Raji (cell line): ENCODE results near the gene ZNF362.

ENCODE experiments used
- POLR2A ChIP-seq: IDR thresholded peaks from 2 replicates; pipeline ENCODE4 v1.6.1; 2011; ENCODE audit warnings: low read depth, low read length, control low read depth; ENCODE audit not compliant: insufficient read depth

Gene ZNF362

GRCh38 chr1:33300673-33301072 is 44.4 kb downstream of the ZNF362 start:
- no peak for TF ChIP-seq POLR2A

GRCh38 chr1:33301273-33301984 is 45.1 kb downstream of the ZNF362 start:
- no peak for TF ChIP-seq POLR2A

DNA sequence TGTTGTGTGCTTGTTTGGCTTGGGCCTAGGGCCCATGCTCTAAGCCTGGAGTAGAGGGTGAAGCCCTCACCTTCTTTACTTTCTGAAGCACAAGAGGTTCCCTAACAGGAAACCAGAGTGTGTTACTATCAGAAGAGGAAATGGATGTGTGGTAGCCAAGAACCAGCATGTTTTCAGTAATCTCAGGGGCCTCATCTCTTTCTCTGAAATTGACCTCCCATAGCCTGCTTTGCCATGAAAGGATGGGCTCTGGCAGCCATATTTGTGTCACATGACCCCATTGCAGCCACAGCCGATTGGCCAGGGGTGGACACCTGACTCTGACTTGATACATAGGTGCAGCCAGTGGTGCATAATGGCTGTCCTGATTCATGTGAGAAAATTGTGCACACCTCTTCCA is 46.0 kb downstream of the ZNF362 start:
- no peak for TF ChIP-seq POLR2A

DNA sequence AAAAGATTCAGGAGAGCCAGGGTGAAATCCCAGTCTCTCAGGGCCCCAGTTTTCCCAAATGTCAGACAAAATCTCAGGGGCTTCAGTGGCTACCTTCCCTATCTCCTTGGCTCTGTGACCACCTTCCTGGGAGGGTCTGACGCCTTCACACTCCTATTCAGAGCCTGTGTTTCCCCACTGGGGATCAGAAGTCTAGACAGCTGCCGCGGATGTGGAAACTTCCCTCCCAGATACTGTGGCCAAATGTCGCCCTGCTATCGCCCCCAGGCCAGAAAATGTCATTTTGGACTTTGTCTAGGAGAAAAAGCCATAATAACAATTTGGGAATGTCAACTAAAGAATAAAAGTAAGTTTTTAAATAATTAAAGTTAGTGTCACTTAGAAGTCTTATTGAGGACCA is 48.7 kb downstream of the ZNF362 start:
- no peak for TF ChIP-seq POLR2A

- no peak for TF ChIP-seq POLR2A
Measured at GRCh38 chr1:33305816-33306652, 49.7 kb downstream of the ZNF362 start.

DNA sequence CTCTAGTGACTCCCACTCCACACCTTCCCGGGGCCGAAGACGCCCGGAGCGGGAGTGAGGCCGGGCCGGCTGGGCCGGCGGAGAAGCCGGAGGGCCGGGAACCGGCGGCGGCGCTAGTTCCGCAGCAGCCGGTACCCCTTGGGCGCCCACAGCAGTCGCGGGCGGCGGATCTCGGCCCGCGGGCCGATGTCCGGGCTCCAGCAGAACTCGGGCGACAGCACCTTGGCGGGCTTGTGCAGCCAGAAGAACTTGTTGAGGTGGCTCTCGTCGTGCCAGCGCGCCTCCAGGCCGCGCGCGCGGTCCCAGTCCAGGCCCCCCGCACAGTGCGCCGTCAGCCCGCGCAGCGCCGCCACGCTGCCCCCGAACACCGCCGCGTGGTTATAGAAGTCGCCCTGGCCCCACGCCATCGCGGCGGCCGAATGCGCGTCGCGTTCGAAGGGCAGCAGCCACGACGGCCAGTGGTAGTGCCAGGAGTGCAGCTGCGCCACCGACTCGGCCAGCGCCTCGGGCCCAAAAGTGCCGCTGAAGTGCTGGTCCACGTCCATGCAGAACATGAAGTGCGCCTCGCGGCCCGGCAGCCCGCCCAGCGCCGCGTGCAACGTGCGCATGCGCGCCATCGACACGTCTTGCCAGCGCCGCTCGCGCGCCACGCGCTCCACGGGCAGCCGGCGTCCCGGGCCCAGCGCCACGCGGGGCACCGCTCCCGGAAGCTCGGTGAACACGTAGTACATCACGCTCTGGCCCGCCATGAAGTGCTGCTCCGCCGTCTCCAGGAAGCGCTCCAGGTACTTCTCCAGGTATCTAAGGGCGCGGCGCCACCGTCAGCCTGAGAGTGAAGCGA is 50.6 kb downstream of the ZNF362 start:
- TF ChIP-seq POLR2A = no peak

DNA sequence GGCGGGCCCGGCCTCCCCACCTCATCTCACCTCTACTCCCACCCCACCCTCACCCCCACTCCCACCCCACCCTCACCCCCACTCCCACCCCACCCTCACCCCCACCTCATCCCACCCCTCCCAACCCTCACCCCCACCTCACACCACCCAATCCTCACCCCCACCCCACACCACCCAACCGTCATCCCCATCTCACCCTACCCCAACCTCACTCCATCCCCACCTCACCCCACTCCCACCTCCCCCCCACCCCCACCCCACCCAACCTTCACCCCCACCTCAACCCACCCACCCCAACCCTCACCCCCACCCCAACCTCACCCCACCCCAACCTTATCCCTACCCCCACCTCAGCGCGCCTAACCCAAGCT is 51.2 kb downstream of the ZNF362 start:
- TF ChIP-seq POLR2A = no peak

- no peak for TF ChIP-seq POLR2A
Measured at GRCh38 chr1:33310702-33311101, 54.4 kb downstream of the ZNF362 start.

- TF ChIP-seq POLR2A = no peak
Measured at GRCh38 chr1:33311706-33312412, 55.6 kb downstream of the ZNF362 start.

DNA sequence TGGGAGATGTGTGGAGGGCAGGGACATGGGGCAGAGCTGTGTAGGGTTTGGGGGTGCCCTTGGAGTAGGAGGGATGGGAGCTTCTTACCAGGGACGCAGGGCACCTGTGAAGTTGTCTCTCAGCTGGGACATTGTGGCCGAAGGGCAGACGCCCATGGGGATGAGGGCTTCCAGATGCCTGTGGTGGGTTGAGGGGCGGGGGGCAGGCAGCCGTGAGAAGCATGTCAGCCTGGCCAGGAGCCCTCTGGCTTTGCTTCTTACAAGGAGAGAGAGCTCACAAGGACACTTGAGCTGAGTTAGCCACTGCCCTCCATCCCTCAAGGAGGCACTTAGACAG is 56.1 kb downstream of the ZNF362 start:
- TF ChIP-seq POLR2A = no peak

GRCh38 chr1:33314416-33314815 is 58.1 kb downstream of the ZNF362 start:
- TF ChIP-seq POLR2A = no peak

GRCh38 chr1:33316601-33317000 is 60.3 kb downstream of the ZNF362 start:
- no peak for TF ChIP-seq POLR2A

DNA sequence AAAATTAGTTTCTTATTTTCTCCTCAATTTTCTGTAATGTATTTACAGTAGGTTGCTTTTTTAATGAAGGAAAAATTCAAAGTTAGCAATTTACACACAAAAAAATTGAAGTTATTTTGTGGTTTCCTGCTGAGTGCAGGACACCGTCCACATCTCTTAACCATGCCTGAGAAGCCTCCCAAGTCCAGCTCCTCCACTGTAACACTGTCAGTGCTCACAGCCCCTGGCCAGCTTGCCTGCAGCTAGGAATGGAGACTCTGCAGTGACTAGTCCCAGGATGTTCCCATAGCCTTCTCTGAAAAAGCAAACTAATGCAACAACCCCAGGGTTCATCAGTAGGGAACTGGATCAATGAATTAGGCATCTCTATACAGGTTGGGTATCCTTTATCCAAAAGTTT is 61.1 kb downstream of the ZNF362 start:
- no peak for TF ChIP-seq POLR2A

DNA sequence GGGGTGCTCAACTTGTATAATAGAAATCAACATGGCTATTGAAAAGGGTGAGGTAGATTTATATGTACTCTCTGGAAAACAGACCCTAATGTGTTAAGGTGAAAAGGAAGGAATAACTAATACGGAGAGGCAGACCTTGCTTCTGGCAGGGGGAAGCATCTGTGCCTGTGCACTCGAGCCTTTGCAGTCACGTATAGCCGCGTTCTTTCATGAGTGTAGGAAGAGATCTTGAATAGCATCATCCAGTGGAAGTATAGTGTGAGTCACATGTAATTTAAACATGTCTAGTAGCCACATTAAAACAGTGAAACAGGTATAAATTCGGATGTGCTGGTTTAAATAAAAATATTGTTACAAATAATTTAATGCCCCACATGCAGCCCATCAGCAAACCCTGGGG is 61.7 kb downstream of the ZNF362 start:
- TF ChIP-seq POLR2A = no peak
